ENCODE measurements around the gene APC2.
"Not testable (repeated sequence)": the region's sequence is repeated elsewhere in the genome, so short reads cannot be mapped to it uniquely, and the experiment has no call there.

Gene APC2

DNA sequence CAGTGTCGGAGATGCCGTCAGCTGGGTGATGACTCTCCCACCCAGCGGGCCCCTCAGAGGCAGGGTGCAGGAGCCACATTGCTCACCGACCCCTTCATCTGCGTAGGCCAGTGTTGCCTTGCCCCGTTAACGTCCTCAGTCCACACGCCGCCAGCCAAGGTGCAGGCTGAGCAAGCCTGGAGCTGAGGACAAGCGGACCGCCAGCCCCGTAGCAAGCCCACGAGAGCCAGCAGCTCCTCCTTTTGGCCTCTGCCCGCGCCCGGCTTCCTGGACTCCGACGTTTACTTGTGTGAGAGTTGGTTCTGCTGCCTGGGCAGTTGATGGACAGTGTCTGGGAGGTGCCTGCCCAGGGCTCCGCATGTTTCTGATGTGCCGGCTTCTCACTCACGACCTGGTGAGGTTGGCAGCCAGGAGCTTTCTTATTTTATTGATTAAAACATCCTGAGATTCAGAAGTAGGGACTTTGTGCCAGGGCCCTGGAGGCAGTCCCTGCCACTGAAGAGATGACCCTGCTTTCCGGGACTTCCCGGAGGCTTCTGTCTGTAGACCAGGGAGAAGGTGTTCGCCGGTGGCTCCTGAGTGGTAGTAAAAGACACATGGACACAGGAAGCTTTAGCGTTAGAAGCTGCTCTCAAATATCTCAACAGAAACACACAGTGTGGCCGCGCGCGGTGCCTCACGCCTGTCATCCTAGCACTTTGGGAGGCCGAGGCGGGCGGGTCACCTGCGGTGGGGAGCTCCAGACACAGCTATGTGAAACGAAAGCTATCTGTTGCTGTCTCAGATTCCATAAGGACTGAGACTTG is 36.7 kb upstream of the APC2 start:
- no peak for DNase-seq

DNA sequence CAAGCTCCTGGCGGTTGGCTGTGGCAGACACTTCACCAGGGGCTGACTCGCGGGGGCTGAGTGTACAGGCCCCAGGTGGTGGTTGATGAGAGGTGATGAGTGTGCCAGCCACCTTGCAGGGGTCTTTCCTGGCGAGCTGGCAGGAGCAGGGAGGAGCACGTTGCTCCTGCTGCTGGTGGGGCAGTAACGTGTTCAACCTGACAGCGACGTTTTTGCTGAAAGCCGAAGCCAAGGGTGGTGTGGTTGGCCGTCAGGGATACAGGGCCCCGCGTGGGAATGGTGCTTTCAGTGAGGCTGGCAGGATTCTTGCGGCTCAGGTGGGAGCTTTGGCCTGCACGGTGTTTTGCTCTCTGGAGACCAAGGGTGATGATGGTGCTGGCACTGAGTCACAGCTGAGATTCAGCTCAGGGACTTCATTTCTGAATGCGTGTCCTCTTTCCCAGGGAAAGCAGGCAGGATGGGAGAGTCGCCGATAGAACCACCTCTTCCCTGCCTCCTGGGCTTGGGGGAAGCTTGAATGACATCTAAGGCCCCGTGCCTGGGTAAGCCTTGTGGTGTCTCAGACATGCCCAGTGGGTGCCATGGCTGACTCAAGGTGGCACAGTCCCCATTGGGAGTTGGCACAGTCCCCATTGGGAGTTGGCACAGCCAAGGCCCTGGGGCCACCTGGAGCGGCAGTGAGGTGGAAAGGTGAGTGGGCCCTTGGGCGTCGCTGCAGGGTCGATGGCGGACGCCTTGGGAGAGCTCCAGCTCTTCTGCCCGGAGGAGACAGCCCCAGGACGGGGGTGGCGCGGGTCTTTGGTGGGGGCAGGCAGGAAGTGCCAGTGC is 33.7 kb upstream of the APC2 start:
- no peak for DNase-seq

DNA sequence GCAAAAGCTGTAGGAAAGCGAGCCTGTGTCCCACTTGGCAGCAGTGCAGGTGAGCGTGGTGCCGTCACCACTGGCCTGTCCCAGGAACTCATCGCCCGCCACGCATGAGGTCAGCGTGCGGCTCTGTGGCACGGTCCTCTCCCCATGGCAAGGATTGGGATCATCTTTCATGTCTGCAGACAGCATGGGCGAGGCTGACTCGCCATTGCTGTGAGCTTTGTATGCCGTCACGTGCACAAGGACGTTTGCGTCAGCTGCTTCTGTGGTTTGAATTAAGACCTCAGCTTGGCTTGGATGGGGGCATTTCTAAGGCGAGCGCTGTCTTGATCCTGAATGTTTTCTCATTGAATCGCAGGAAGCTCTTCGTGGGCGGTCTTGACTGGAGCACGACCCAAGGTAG is 32.8 kb upstream of the APC2 start:
- DNase-seq, result no peak

DNA sequence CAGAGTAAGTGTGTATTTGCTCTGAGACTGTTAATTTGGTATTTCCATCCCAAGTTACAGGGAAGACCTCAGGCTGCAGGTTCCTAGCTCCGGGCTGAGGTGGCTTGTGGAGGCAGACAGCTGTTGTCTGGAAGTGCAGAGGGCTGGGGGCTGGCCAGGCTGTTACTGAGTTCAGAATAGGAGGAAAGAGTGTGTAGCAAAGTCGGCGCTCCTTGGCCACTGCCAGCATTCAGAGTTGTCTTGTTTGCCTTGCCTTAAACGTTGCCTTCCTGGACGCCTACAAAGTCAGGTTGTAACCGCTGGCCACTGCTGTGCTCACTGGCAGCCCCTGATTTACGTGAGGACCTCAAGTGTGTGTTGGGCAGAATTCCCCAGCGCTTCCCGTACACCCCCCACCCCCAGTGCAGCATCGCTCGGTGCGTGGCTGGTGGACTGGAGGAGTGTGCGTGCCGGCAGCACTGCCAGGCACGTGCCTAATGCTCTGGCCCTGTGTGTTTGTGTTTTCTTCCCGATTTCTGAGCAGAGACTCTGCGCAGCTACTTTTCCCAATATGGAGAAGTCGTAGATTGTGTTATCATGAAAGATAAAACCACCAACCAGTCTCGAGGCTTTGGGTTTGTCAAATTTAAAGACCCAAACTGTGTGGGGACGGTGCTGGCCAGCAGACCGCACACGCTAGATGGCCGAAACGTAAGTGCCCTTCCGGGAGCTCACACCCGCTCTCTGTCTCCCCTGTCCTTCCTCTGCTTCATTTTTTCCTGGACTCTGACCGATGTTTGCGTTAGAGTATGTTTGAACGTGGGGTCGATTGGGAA is 32.0 kb upstream of the APC2 start:
- no peak for DNase-seq

DNA sequence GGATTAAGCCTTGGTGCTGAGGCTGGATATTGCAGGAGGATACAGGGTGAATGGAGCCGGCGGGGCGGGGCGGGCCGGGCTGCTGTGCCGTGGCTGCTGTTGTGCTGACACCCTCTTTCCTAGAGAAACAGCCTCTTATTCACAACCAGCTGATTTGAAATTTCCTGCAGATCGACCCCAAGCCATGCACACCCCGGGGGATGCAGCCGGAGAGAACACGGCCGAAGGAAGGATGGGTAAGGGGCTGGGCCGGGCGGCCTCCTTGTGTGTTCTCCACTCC is 31.5 kb upstream of the APC2 start:
- DNase-seq, result no peak

DNA sequence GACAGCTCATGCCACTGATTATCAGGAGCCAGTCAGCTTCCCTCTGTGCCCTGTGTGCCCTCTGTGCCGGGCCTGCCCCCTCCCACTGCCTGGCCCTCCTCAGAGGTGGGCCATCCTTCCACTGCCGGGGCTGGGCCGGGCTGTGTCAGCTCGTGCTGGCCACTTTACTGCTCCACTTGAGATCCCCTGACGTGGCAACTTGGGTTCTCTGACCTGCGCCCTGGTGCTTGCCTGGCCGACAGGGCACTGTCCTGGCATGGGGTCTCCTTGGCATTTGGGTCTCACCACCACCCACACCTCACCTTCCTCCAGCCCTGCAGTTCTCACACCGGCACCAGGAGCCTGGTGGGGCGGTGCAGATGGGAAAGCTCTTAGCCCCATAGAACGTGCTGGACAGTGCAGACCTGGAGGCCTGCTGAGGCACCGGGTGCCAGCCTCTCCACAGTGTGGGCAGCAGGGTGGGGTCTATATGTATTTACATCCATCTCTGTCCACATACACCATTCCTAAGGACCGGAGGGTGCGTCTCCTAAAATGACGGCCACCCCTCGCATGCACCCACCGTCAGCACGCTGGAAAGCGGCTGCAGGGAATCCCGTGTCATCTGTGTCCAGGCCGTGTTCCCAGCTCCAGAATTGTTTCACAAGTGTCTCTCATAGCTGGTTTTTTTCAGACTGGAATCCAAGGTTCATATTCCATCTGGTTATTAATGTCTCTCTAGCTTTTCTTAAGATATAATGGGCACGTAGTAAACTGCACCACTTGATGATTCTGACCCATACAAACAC is 30.8 kb upstream of the APC2 start:
- DNase-seq, result no peak

DNA sequence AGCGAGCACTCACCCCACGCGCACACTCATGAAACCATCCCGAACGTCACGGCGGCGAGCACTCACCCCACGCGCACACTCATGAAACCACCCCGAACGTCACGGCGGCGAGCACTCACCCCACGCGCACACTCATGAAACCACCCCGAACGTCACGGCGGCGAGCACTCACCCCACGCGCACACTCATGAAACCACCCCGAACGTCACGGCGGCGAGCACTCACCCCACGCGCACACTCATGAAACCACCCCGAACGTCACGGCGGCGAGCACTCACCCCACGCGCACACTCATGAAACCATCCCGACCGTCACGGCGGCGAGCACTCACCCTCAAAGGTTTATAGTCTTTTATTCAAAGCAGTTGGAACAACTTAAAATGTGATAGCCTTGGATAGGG is 29.8 kb upstream of the APC2 start:
- DNase-seq, result not testable (repeated sequence)

DNA sequence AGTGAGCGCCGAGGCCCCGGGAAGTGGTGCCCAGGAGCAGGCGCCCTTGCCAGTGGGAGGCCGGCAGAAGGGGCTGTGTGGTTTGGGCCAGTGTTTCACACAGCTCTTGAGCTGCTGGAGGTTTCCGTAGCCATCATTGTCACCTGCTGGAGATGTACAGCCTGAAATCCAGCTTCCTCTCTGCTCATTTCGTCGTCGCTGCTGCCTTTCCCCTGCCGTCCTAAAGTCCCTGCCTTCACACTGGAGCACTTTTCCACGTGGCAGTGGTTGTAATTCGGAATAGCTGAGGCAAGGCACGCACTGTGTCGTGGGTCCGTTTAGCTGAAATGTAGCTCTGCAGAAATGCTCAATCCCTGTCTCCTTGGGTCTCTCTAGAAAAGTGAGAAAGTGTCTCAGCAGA is 29.3 kb upstream of the APC2 start:
- DNase-seq, result no peak

DNA sequence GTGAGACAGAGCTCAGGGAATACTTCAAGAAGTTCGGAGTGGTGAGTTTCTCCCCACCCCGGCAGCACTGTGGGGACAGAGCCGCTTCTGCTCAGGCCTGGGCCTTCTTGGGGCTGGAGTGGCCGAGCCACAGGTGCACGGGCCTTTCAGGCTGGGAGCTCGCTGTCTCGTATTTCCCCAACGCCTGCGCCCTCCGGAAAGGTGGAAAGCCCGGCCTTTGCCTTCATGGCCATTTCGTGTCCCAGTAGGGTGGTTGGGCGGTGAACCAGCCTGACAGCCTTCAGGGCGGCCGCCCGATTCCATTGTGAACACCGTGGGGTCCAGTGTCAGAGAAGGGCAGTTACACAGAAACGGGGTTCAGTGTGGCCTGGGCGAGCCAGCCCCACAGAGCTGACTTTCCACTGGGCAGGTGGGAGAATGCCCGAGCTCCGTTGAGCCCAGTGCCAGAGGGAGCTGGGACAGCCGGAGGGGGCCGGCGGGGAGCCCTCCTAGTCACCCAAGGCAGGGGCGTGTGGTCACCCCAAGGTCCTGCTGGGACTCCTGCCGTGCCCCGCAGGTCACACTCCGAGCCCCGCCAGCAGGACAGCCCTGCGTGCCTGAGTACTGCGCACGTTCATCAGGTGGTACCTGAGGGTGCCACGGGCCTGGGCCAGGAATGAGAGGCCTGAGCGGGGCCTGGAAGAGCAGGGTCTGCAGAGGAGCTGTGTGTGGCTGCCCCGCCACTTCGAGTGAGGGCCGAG is 28.5 kb upstream of the APC2 start:
- no peak for DNase-seq

DNA sequence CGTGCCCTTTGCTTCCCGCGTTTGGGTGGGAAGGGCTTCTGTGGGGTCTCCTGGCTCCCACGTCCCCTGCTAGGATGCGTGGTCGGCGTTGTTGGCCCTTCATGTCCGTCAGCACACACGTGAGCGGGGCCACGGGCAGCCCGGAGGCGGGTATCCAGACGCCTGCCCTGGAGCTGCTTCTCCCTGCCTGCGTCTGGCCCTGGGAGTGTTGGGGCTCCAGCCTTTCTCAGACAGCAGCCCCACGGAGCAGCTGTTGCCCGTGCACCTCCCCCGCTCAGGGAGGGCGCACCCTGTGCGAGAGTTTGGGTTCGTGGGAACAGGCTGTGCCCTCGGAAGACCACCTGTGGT is 28.0 kb upstream of the APC2 start:
- DNase-seq, result no peak

DNA sequence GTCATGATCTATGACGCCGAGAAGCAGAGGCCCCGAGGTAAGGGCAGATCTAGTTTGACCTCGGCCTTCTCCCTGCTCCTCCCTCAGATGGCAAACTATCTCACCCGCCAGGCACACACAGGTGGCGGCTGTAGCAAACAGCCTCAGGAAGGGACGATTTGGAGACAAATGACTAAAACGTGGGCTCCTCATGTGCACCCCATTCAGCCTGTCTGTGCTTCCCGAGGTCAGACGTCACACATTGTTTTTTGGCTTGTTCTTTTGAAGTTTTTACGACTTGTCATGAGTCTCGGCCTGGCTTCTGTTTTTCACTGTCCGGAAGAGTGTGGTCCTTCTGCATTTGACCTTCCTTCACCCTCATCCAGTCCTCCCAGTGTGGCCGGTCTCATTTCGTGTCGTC is 27.6 kb upstream of the APC2 start:
- no peak for DNase-seq

DNA sequence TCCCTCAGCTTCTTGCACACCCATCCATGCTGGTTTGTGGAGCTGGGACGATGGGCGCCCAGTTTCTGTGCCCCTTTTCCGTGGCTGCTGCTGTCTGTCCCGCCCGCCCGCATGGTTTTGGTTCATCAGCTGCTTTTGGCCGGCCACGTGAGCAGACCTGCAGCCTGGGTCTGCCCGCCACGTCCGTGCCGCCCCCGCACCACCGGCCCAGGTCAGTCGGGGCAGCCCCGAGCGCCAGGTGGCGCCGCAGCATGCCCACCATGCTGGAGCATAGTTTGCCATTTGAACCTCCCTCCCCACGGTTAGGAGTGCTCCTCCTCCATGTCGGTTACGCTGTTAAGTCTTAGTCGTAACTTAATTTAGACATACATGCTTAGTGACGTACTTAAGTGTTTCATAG is 27.0 kb upstream of the APC2 start:
- DNase-seq, result no peak

DNA sequence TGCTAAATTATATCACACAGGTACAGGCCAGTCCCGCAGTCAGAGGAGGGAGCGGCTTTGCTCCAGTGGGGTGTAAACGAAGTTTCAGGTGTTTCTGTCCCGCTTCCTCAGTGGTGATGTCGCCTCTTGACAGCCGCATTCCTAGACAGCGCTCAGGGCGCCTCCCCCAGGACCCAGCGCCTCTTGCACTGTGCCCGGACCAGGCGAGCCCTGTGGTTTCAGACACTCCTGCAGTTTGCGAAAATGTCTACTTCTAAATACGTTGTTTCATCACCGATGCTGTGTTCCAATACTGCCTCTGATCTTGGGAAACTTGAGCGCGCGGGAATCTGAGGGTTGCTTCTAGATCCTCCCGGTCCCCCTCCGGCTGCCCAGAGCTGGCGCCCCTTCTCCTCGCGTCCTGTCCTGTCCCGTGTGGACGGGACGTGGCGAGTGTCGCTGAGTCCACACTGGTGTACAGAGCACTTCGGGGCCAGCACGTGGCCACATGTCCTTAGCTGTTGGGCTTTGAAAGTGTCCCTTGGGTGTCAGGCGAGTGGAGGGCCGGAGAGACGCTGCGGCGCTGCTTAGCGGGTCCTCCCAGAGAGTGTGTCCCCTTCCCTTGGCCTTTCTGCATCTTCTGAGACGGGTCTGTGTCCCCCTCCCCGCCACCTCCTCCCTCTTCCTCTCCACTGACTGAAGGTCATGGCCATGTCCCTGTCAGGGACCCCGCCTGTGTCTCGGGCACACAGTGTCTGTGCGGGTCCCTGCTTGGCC is 26.3 kb upstream of the APC2 start:
- no peak for DNase-seq

DNA sequence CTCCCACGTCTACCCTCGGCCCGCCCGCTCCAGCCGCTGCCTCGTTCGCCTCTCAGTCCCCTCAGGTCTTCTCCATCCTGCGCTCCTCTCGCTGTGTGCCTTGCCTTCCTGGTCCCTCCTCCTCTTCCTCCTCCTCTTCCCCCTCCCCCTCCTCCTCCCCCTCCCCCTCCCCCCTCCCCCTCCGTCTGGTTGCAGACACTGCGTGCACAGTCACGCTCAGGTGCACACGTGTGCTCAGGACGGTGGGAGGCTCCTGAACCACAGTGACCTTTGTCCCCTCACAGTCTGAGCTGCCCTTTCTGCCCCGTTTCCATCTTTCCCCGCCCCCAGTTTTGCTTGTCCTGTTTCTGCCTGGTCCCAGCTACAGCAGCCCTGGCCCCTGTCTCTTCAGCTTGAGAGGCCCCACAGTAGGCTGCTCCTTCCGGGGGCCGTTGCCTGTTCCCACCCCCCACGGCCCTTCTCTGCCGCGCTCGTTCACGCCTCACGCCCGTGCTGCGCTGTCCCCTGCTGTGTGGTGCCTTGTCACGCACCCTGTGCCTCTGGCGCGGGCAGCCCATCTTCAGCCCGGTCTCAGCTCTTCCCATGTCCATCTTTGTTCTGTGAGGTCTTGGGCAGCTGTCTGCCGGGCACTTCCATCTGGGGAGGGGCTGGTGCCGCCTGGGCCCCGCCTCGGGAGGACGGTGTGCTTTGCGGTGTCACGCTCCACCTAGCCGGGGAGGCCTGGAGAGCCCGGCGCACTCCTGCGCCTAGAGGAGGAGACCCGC is 25.5 kb upstream of the APC2 start:
- no peak for DNase-seq

DNA sequence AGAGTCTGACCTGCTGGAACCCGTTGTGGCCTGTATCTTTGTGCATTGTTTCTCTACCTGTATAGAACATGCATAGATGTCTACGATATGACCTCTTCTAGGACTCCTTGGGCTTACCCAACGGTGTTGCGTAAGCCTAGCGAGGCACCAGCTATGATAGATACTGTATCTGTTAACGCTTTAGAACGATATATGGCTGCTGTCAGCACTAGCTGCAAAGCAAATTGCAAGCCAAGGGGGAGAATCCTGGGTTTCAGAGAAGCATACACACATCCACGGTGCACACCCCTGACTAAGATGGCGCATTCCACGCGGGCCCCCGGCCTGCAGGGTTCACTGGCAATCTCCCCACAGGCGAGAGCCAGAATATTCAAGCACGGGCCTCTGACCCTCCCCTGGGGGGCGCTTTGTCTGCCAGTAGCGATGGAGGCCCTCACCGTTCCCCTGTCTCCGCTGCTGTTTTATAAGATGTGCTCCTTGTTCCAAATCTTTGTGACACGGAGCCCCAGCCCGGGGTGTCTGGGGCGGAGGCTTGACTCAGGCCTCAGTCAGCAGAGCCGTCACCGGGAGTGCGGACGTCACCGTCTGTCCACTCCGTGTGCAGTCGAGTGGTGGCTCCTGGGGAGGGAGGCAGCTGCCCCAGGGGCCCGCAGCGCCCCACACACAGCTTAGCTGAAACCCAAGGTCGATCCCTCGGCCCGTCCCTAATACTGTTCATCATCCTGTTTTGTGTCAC is 24.7 kb upstream of the APC2 start:
- no peak for DNase-seq

DNA sequence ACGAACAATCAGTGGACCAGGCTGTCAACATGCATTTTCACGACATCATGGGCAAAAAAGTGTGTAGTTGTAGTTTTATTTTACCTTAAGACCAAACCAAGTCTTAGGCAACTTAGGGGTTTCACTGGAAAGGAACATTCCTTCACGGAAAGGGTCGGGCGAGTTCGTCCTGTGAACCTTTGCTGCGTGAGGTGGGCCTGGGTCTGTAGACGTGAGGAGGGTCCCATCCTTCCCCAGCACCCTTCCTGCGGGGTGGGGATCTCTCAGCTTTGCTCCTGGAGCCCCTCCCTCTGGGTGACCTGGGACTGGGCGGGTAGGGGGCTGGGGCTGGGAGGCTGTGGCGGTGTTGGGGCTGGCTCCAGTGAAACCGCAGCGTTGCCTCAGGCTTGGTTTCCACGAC is 24.0 kb upstream of the APC2 start:
- no peak for DNase-seq

DNA sequence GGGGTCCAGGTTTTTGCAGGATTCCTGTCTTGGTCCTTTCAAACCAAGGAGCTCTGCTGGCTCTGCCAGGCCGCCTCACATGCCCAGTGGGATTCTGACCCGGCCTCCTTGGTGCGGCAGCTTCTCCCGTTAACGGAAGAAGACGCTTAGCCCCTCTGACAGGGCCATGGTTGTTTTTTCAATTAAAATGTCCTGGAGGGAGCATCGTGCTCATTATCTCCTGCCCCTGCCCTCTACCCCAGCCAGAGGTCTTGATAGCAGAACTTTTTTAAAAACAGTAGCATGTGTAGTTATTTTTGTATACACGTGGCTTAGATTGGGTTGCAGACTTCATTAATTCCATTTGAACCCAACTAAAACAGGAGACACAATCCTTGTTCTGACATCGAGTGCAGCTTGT is 23.2 kb upstream of the APC2 start:
- DNase-seq, result no peak

DNA sequence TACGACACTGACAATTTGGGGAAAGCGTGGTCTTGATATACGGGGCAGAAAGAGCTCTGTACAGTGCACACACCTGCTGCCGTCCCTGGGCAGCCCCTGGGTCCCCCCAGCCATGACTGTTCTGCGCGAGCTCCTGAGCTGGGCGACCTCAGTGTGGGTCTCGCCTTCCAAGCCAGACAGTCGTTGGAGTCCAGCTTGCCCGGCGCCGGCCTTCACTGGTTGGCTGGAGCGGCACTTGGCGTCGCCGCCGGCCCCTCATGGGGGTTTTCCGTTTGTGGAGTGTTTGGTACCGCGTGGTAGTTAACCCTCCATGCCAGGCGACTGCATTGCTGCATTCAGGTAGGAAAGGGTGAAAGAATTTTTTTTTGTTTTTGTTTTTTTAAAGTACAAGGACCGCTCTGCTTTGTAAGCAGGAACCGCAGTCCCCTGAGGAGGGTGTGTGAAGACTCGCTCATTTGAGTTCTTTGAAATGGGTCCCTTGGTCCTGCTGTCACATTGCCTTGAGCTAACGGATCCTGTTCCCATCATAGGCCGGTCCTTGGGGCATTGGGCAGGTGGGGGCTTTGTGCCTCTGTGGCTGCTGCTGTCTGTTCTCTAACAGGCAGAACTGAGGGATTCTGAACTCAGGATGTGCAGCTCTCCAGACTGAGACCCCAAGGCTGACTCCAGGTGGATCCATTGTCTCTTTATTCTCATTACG is 22.6 kb upstream of the APC2 start:
- no peak for DNase-seq

DNA sequence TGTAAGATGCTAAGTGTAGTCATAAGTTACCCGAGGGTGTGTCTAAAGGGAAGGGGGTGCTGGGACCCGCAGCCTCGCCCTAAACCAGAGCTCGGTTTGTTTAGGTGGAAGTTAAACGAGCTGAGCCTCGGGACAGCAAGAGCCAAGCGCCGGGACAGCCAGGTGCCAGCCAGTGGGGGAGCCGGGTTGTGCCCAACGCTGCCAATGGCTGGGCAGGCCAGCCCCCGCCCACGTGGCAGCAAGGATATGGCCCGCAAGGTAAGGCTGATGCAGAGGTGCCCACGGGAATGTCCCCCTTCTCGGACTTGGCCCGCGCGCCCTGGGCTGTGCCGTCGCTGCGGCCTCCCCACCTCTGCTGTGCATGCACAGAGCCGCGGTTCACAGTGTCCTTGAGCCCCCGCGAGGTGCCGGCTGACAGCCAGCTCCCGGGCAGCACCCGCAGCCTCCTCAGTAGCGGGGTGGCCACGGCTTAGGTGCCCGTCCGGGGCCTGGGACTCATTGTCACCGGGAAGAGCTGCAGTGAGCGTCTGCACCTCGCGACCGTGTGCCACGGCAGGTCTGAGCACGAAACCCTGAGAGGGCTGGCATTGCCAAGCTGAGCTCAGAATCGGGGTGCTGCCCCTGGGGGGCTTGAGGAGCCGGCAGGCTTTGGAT is 21.1 kb upstream of the APC2 start:
- no peak for DNase-seq
